Lung (tissue), 12 donors: ENCODE measurements around the gene PKIG. TPM values are rescaled to one million over a fixed set of nuclear protein-coding genes. Genes with fewer than 3 reads are reported as not detected.
A peak's percentile ranks its signal among the peaks of the same experiment; 100 is the strongest.

Experiments used
- ATAC-seq: fragments of 200-7000 bp; cut with Tn5 transposase; one replicate; pipeline ENCODE4 v1.9.1; 2020; ENCODE audit warnings: moderate number of reproducible peaks; ENCODE audit not compliant: insufficient read depth, low FRiP score
- DNase-seq, 3 donors: peaks; one replicate each; pipeline ENCODE4 v3.0.0-alpha.2; 2013 to 2017
- H3K27ac ChIP-seq, 2 donors: one replicate each; pipeline ENCODE4 v1.5.1; 2013; ENCODE audit warnings: mild to moderate bottlenecking in 2 of 2, moderate library complexity in 2 of 2, control low read depth in 1 of 2, inconsistent platforms in 1 of 2, low read depth in 1 of 2, low read length in 1 of 2
- H3K27me3 ChIP-seq, 3 donors: one replicate each; pipeline ENCODE4 v1.5.1; 2013; ENCODE audit warnings: low read length in 2 of 3; ENCODE audit not compliant: control insufficient read depth in 3 of 3, insufficient read depth in 3 of 3
- H3K36me3 ChIP-seq, 4 donors: one replicate each; pipeline ENCODE4 v1.5.1; 2013; ENCODE audit warnings: low read length in 4 of 4, mild to moderate bottlenecking in 1 of 4, moderate library complexity in 1 of 4; ENCODE audit not compliant: control insufficient read depth in 4 of 4, insufficient read depth in 4 of 4
- H3K4me1 ChIP-seq, 5 donors: one replicate each; pipeline ENCODE4 v1.5.1; 2013; ENCODE audit warnings: low read length in 5 of 5, mild to moderate bottlenecking in 2 of 5, moderate library complexity in 1 of 5; ENCODE audit not compliant: control insufficient read depth in 5 of 5, insufficient read depth in 5 of 5
- H3K4me3 ChIP-seq: one replicate; pipeline ENCODE4 v1.5.1; 2013; ENCODE audit warnings: mild to moderate bottlenecking, control low read depth, moderate library complexity
- H3K9ac ChIP-seq, 2 donors: one replicate each; pipeline ENCODE4 v1.5.1; 2013; ENCODE audit warnings: low read length in 2 of 2, control low read depth in 1 of 2; ENCODE audit not compliant: insufficient read depth in 1 of 2
- H3K9me3 ChIP-seq, 4 donors: one replicate each; pipeline ENCODE4 v1.5.1; 2013; ENCODE audit warnings: low read length in 3 of 4, mild to moderate bottlenecking in 1 of 4, moderate library complexity in 1 of 4; ENCODE audit not compliant: control insufficient read depth in 4 of 4, insufficient read depth in 3 of 4
- CTCF ChIP-seq: IDR thresholded peaks from 2 replicates; pipeline ENCODE4 v1.5.1; 2012; ENCODE audit warnings: mild to moderate bottlenecking; ENCODE audit errors: control extremely low read depth, extremely low read depth
- WGBS, 2 donors: extraction: QIAGEN DNeasy Blood & Tissue Kit; methylation state at CpG; one replicate each; pipeline ENCODE4 v1.1.7; 2013; 5-methylcytosine and 5-hydroxymethylcytosine counted together
- polyA plus RNA-seq, 2 donors: library from polyadenylated mRNA; stranded (reverse); fragments of 200-250 nt; gene quantifications; one replicate each; pipeline ENCODE4 v1.2.1, GENCODE V29; 2013
- total RNA-seq, 2 donors: library from RNA; depleted of rRNA in 1 of 2; stranded (reverse); fragments of >200 nt in 1 of 2; gene quantifications; one replicate each; pipeline ENCODE4 v1.2.1, GENCODE V29; 2014 to 2021
- donor health status: control.
- donor health status: control.
- donor health status: Bipolar disorder and iron deficiency.
- donor health status: healthy.
- donor health status: DM: yes; HTN: yes; CAD: no.

The PKIG gene
- total and polyA plus RNA-seq, 4 donors: 45.7 to 67.8 (median 63.0) TPM

GRCh38 chr20:44597516-44597915 is 15.1 kb downstream of the PKIG start:
- 66 to 80% methylated on average over 4 of the region's 4 CpGs for WGBS, 2 donors
- no peaks in the 10 kb centered on the region for H3K9me3 ChIP-seq
- DNase-seq (no peak), ATAC-seq (no peak)
- H3K9ac ChIP-seq: peak overlapping the region in 1 of 2 donors; percentile 24
- peak overlapping the region; percentile 73 to 89 for H3K27ac ChIP-seq
- H3K4me1 ChIP-seq: peaks cover 16 to 68% (median 48%) of the 10 kb centered on the region in 5 donors
- no peak overlapping the region for H3K4me3 ChIP-seq
- no peaks in the 10 kb centered on the region for H3K27me3 ChIP-seq
- peaks cover 0 to 6% (median 1%) of the 10 kb centered on the region in 4 donors for H3K36me3 ChIP-seq
- no peak for TF ChIP-seq CTCF

GRCh38 chr20:44597930-44598329 is 15.6 kb downstream of the PKIG start:
- peak overlapping the region in 1 of 2 donors; percentile 24 for H3K9ac ChIP-seq
- peak overlapping the region; percentile 73 to 89 for H3K27ac ChIP-seq
- peaks cover 16 to 68% (median 50%) of the 10 kb centered on the region in 5 donors for H3K4me1 ChIP-seq
- H3K4me3 ChIP-seq: no peak overlapping the region
- peaks cover 0 to 6% (median 0%) of the 10 kb centered on the region in 4 donors for H3K36me3 ChIP-seq
- DNase-seq (no peak), ATAC-seq (no peak)
- TF ChIP-seq CTCF: no peak
- H3K27me3 ChIP-seq: no peaks in the 10 kb centered on the region
- 18 to 43% methylated on average over 4 of the region's 4 CpGs for WGBS, 2 donors
- no peaks in the 10 kb centered on the region for H3K9me3 ChIP-seq

- ATAC-seq: no peak
- WGBS, 2 donors: 47% methylated on average over 4 of the region's 4 CpGs
- peak in 2 of 3 donors; percentile 58 to 85 for DNase-seq
- H3K4me3 ChIP-seq: no peak overlapping the region
- H3K9ac ChIP-seq: no peak overlapping the region
- H3K4me1 ChIP-seq: peaks cover 16 to 68% (median 50%) of the 10 kb centered on the region in 5 donors
- TF ChIP-seq CTCF: no peak
- peaks cover 0 to 6% (median 0%) of the 10 kb centered on the region in 4 donors for H3K36me3 ChIP-seq
- peak overlapping the region; percentile 73 to 89 for H3K27ac ChIP-seq
- H3K27me3 ChIP-seq: no peaks in the 10 kb centered on the region
- H3K9me3 ChIP-seq: no peaks in the 10 kb centered on the region
These were observed 16.3 kb downstream of the PKIG start for GRCh38 chr20:44598423-44599305.
